ENCODE measurements around the gene COL13A1. TPM values are rescaled to one million over a fixed set of nuclear protein-coding genes. Genes with fewer than 3 reads are reported as not detected.
A peak's percentile ranks its signal among the peaks of the same experiment; 100 is the strongest.

The COL13A1 gene
- total and polyA plus RNA-seq, 12 donors: 0.54 to 7.6 (median 1.9) TPM

- no peaks in the 10 kb centered on the region for H3K27me3 ChIP-seq
- intact Hi-C loops (cut with DNase I): no loop called here
- WGBS, 4 donors: 84 to 96% (median 96%) methylated on average over 2 of the region's 2 CpGs
- DNase-seq: no peak
- no peaks in the 10 kb centered on the region for H3K36me3 ChIP-seq (replicated peaks in 1 of 2)
- H3K27ac ChIP-seq: no peak overlapping the region
- no peak for TF ChIP-seq POLR2A (IDR thresholded peaks at IDR 0.05)
- TF ChIP-seq CTCF (IDR thresholded peaks at IDR 0.05): no peak
- H3K4me1 ChIP-seq (replicated peaks in 1 of 2): no peaks in the 10 kb centered on the region
- H3K4me3 ChIP-seq: no peak overlapping the region
- no peaks in the 10 kb centered on the region for H3K9me3 ChIP-seq (replicated peaks in 1 of 3)
These were observed 133.1 kb downstream of the COL13A1 start for GRCh38 chr10:69934768-69935167.

- Histone ChIP-seq H3K9me3 (replicated peaks in 1 of 3) (no peaks in the 10 kb centered on the region), H3K4me3 (no peak overlapping the region), H3K36me3 (replicated peaks in 1 of 2) (no peaks in the 10 kb centered on the region), H3K4me1 (replicated peaks in 1 of 2) (no peaks in the 10 kb centered on the region), H3K27me3 (no peaks in the 10 kb centered on the region), H3K27ac (no peak overlapping the region)
- intact Hi-C loops (cut with DNase I): no loop called here
- no peak for TF ChIP-seq POLR2A (IDR thresholded peaks at IDR 0.05)
- TF ChIP-seq CTCF (IDR thresholded peaks at IDR 0.05): peak in 2 of 6 experiments; percentile 12 to 17
- 70 to 84% (median 79%) methylated on average over 3 of the region's 3 CpGs for WGBS, 4 donors
- peak in 1 of 7 donors; percentile 23 for DNase-seq
These were observed 134.4 kb downstream of the COL13A1 start for GRCh38 chr10:69936091-69936490.

DNA sequence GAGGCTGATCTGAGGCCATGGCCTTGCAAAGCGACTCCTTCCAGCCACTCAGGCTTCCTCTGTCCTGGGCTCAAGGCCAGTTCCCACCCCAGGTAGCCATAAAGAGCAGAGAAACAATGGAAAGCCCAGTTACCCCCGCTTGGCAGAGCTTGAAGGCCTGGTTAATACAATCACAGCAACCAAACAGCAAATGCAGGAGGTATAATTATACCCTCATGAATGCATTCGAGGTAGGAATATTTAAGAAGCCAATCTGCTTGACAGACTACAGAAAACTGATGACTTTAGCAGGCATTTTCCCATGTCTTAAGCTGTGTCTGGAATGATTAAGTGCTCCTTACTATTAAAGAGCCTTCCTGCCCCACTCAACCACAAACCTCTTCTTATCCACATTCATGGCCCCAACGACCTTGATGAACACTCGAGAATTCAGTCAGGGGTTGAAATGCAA lies 136.9 kb downstream of the COL13A1 start:
- Histone ChIP-seq H3K27me3 (no peaks in the 10 kb centered on the region), H3K4me3 (no peak overlapping the region), H3K9me3 (replicated peaks in 1 of 3) (no peaks in the 10 kb centered on the region), H3K27ac (no peak overlapping the region), H3K36me3 (replicated peaks in 1 of 2) (no peaks in the 10 kb centered on the region), H3K4me1 (replicated peaks in 1 of 2) (no peaks in the 10 kb centered on the region)
- intact Hi-C loops (cut with DNase I): no loop called here
- no peak for DNase-seq
- WGBS, 4 donors: 42 to 55% (median 48%) methylated on average over 4 to 5 of the region's 5 CpGs
- TF ChIP-seq POLR2A (IDR thresholded peaks at IDR 0.05): no peak
- TF ChIP-seq CTCF (IDR thresholded peaks at IDR 0.05): no peak

DNA sequence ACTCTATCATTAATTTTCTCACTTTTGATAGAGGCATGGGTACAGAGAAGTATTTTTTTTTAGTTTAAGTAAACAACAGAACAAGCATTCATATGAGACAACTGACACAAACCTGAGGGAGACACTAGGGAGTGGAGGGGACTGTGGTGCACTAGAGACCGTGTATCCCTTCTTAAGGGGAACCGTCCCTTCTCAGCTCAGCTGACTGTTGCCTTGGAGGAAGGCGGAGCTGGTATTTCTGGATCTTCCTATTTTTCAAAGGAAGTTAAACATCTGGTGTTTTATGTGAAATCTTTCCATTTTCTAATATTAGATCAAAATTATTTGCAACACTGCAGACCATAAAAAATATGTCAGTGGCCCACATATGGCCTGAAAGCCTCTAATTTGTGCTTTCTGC lies 137.4 kb downstream of the COL13A1 start:
- 70 to 91% (median 79%) methylated on average over 3 of the region's 3 CpGs for WGBS, 4 donors
- TF ChIP-seq CTCF (IDR thresholded peaks at IDR 0.05): no peak
- no peak for TF ChIP-seq POLR2A (IDR thresholded peaks at IDR 0.05)
- DNase-seq: no peak
- H3K36me3 ChIP-seq (replicated peaks in 1 of 2): no peaks in the 10 kb centered on the region
- intact Hi-C loops (cut with DNase I): no loop called here
- no peaks in the 10 kb centered on the region for H3K9me3 ChIP-seq (replicated peaks in 1 of 3)
- H3K4me3 ChIP-seq: no peak overlapping the region
- H3K27ac ChIP-seq: no peak overlapping the region
- H3K27me3 ChIP-seq: no peaks in the 10 kb centered on the region
- no peaks in the 10 kb centered on the region for H3K4me1 ChIP-seq (replicated peaks in 1 of 2)

All from adrenal gland (tissue), 12 donors.